ENCODE data around the gene RTCB.

The RTCB gene

GRCh38 chr22:32339190-32340012 is 72.6 kb downstream of the RTCB start:
- DNase-seq (ENCODE audit: low spot score): no peak

DNA sequence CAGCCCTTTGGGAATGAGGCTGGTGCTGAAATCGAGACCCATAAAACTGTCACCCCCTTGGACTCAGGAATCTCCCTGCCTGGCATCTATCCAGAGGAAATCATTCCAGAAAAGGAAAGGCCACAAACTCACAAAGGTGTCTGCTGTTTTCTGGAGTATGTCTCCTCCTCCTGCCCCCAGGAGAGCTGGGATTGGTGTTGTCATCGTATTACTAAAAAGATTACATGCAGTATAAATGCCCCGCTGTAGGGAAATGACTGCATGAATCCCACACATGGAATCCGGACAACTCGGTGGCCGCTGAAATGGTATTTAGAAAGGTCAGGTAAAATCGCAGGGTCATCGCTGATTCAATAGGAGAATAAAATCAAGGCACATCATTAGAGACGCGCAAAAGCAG is 73.3 kb downstream of the RTCB start:
- DNase-seq (ENCODE audit: low spot score): no peak

Measured in germinal center (tissue), 1 donor.